Activated CD8-positive, alpha-beta memory T cell treated with anti-CD3 and anti-CD28 coated beads, Interleukin-2, amount 10 ng/mL, durations not matched to agents 7 days and 5 days (primary cell): ENCODE measurements around the gene DCP2. TPM values are rescaled to one million over a fixed set of nuclear protein-coding genes. Genes with fewer than 3 reads are reported as not detected.
"Not testable (repeated sequence)": the region's sequence is repeated elsewhere in the genome, so short reads cannot be mapped to it uniquely, and the experiment has no call there.

Experiments
- ATAC-seq: fragments of 150-1000 bp; cut with Tn5 transposase; one replicate; pipeline ENCODE4 v1.10.0; 2021; ENCODE audit warnings: moderate library complexity
- CTCF ChIA-PET: fragments of 350-600 bp; sonication (Branson Sonifier 250); formaldehyde crosslinking; loops from one replicate; lab custom pipeline; 2021; ENCODE audit warnings: antibody characterized with exemption; lab: Charles Lee
- DNase-seq: peaks from one replicate; pipeline ENCODE4 v3.0.0-alpha.2; 2020
- H3K27ac Mint-ChIP-seq: one replicate; pipeline ENCODE4 v1.8.0; 2021; ENCODE audit warnings: mild to moderate bottlenecking, mixed read lengths
- H3K27me3 Mint-ChIP-seq: one replicate; pipeline ENCODE4 v1.8.0; 2021; ENCODE audit warnings: mixed read lengths
- H3K36me3 Mint-ChIP-seq: one replicate; pipeline ENCODE4 v1.8.0; 2021; ENCODE audit warnings: mild to moderate bottlenecking, mixed read lengths
- H3K4me1 Mint-ChIP-seq: one replicate; pipeline ENCODE4 v1.8.0; 2021; ENCODE audit warnings: mixed read lengths
- H3K4me3 Mint-ChIP-seq: one replicate; pipeline ENCODE4 v1.8.0; 2021; ENCODE audit warnings: mild to moderate bottlenecking, moderate library complexity, mixed read lengths
- H3K9me3 Mint-ChIP-seq: one replicate; pipeline ENCODE4 v1.8.0; 2022; ENCODE audit warnings: low read depth, mixed read lengths
- total RNA-seq, 2 experiments: library from RNA; stranded (reverse); gene quantifications; one replicate each; pipeline ENCODE4 v1.2.3, GENCODE V29; 2021

The DCP2 gene
- total RNA-seq, 2 experiments from 2014 or later: 90.4 to 108 TPM

DNA sequence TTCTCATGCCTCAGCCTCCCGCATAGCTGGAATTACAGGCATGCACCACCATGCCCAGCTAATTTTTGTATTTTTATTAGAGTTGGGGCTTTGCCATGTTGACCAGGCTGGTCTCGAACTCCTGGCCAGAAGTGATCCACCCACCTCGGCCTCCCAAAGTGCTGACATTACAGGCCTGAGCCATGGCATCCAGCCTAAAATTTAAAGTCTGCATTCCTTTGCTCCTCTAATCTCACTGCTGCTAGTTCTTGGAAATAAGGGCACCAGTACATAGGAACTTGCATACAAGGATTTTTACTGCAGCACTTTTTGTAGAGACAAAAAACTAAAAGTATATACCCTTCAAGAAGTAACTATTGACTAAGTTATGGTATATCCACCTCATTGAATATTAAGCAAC lies 20.0 kb upstream of the DCP2 start:
- peaks cover 40% of the 10 kb centered on the region for H3K4me1 Mint-ChIP-seq
- DNase-seq (no peak), ATAC-seq (no peak)
- H3K36me3 Mint-ChIP-seq: no peaks in the 10 kb centered on the region
- H3K27me3 Mint-ChIP-seq: peaks cover 12% of the 10 kb centered on the region
- H3K27ac Mint-ChIP-seq: no peak overlapping the region
- H3K4me3 Mint-ChIP-seq: no peak overlapping the region
- H3K9me3 Mint-ChIP-seq: no peaks in the 10 kb centered on the region
- CTCF ChIA-PET: interaction anchor here (9.3 kb wide), 1 partner anchor 34 kb away, joined by 70 read pairs; the partner anchor contains the start of gene REEP5

GRCh38 chr5:112957036-112957808 lies 19.4 kb upstream of the DCP2 start:
- no peaks in the 10 kb centered on the region for H3K9me3 Mint-ChIP-seq
- ATAC-seq: no peak
- H3K27ac Mint-ChIP-seq: no peak overlapping the region
- no peak for DNase-seq
- H3K4me1 Mint-ChIP-seq: peaks cover 38% of the 10 kb centered on the region
- H3K36me3 Mint-ChIP-seq: no peaks in the 10 kb centered on the region
- CTCF ChIA-PET: interaction anchor here (1.7 to 9.3 kb wide), 2 partner anchors 19 to 35 kb away, joined by 4 to 70 read pairs; partner anchors contain the start of gene REEP5
- H3K4me3 Mint-ChIP-seq: no peak overlapping the region
- H3K27me3 Mint-ChIP-seq: peaks cover 12% of the 10 kb centered on the region

DNA sequence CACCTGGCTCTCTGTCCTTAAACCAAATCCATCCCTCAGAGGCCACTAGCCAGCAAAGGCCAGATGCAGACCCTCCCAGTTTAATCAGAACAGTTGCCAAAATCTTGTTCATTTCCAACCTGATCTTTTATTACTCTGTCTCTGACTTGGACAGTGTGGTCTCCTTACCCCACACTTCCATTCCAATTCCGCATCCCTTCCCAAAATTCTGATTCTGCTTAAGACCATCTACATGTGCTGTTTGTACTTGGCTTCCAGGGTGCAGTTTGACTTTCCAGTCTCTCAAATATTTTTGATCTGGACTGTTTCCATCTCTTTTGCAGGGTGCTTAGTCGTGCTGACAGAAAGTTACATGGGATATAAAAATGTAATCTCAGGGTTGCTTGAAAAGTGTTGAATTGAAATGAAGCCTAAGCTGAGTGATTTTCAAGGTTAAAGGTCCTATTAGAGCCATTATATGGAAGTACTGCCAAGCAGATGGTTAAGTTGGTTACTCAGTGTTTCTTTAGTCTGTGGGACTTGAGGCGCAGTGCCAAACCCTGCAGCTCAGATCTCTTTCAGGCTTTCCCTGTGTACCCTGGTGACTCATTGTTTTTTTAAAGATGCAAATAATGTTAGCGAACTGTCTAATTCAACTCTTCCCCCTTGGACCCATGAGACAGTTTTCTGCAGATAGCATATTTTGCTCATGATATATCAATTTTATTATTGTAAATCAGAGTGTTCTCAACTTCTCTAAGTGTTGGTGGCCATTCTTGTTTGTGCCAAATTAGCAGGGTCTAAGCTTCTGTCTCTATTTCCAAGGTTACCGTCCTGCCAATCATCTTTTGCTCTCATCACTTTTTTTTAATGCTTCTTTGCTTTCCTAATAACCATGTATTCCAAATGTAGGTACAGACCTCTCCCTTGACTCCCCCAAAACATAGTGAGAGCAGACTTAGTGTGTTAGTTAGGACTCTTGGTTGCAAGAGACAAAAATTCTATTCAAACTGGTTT lies 18.2 kb upstream of the DCP2 start:
- H3K4me3 Mint-ChIP-seq: no peak overlapping the region
- peak; percentile 65 for ATAC-seq
- peak overlapping the region; percentile 2 for H3K27ac Mint-ChIP-seq

GRCh38 chr5:112959872-112960271 lies 16.7 kb upstream of the DCP2 start:
- H3K4me1 Mint-ChIP-seq: peaks cover 60% of the 10 kb centered on the region
- not testable (repeated sequence) for H3K9me3 Mint-ChIP-seq, H3K36me3 Mint-ChIP-seq, H3K4me3 Mint-ChIP-seq, H3K27ac Mint-ChIP-seq, ATAC-seq, H3K27me3 Mint-ChIP-seq, DNase-seq
- CTCF ChIA-PET: interaction anchor here (0.8 to 9.3 kb wide), 3 partner anchors 15 to 37 kb away, joined by 3 to 70 read pairs (median 5); partner anchors contain the start of gene REEP5

More for the DNA sequence above, 18.2 kb upstream of the DCP2 start:
- Mint-ChIP-seq H3K36me3 (peaks cover 2% of the 10 kb centered on the region), H3K27me3 (peaks cover 6% of the 10 kb centered on the region), H3K9me3 (no peaks in the 10 kb centered on the region), H3K4me1 (peaks cover 48% of the 10 kb centered on the region)
- no peak for DNase-seq
- CTCF ChIA-PET: interaction anchor here (1.0 to 9.3 kb wide), 3 partner anchors 18 to 36 kb away, joined by 3 to 70 read pairs (median 4); partner anchors contain the start of gene REEP5

GRCh38 chr5:112960315-112960714 lies 16.3 kb upstream of the DCP2 start:
- H3K4me3 Mint-ChIP-seq: no peak overlapping the region
- CTCF ChIA-PET: interaction anchor here (0.7 to 9.3 kb wide), 5 partner anchors 14 to 44 kb away, joined by 3 to 70 read pairs (median 5); partner anchors contain the start of gene REEP5
- H3K4me1 Mint-ChIP-seq: peaks cover 62% of the 10 kb centered on the region
- no peak for DNase-seq
- H3K27ac Mint-ChIP-seq: peak overlapping the region; percentile 10
- H3K9me3 Mint-ChIP-seq: no peaks in the 10 kb centered on the region
- no peaks in the 10 kb centered on the region for H3K27me3 Mint-ChIP-seq
- no peak for ATAC-seq
- H3K36me3 Mint-ChIP-seq: peaks cover 2% of the 10 kb centered on the region

DNA sequence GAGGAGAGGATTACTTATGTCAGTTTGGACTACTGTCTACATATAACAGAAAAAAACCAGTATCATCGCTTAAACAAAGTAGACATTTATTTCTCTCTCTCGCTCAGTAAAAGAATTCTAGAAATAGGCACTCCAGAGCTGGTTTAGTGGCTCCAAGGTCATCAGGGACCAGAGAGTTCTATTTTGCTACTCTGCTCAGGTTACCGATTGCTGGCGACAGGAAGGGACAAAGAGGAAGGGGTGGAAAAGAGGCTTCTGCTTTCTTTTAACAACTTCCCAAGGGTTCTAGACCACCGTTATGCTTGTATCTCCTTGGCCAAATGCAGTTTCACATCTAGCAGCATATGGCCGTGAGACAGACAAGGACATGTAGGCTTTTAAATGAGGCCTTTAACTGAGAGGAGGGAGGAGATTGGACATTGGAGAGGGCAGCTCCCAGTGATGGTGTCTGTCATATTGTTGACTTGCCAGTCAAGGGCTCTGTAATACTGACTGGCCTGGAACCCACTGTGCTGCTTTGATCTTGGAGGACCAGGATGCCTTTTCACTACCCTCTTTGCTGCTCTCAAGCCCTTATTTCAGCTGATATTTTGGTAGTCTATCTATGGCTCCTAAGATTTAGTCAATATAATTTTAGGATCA lies 15.6 kb upstream of the DCP2 start:
- CTCF ChIA-PET: interaction anchor here (0.7 to 9.3 kb wide), 7 partner anchors 13 to 45 kb away, joined by 3 to 70 read pairs (median 4); partner anchors contain the start of gene REEP5
- H3K4me1 Mint-ChIP-seq: peaks cover 67% of the 10 kb centered on the region
- no peaks in the 10 kb centered on the region for H3K9me3 Mint-ChIP-seq
- no peaks in the 10 kb centered on the region for H3K27me3 Mint-ChIP-seq
- H3K27ac Mint-ChIP-seq: no peak overlapping the region
- peaks cover 2% of the 10 kb centered on the region for H3K36me3 Mint-ChIP-seq
- H3K4me3 Mint-ChIP-seq: no peak overlapping the region
- DNase-seq (no peak), ATAC-seq (no peak)

- not testable (repeated sequence) for H3K36me3 Mint-ChIP-seq, DNase-seq, H3K4me3 Mint-ChIP-seq, ATAC-seq, H3K27me3 Mint-ChIP-seq, H3K9me3 Mint-ChIP-seq
- CTCF ChIA-PET: interaction anchor here (0.6 to 9.3 kb wide), 9 partner anchors 9 to 206 kb away, joined by 3 to 70 read pairs (median 4); partner anchors contain the start of genes DCP2 and REEP5
- Mint-ChIP-seq H3K27ac (peak overlapping the region; percentile 83), H3K4me1 (peaks cover 70% of the 10 kb centered on the region)
Measured at GRCh38 chr5:112963374-112963733, 13.2 kb upstream of the DCP2 start.

DNA sequence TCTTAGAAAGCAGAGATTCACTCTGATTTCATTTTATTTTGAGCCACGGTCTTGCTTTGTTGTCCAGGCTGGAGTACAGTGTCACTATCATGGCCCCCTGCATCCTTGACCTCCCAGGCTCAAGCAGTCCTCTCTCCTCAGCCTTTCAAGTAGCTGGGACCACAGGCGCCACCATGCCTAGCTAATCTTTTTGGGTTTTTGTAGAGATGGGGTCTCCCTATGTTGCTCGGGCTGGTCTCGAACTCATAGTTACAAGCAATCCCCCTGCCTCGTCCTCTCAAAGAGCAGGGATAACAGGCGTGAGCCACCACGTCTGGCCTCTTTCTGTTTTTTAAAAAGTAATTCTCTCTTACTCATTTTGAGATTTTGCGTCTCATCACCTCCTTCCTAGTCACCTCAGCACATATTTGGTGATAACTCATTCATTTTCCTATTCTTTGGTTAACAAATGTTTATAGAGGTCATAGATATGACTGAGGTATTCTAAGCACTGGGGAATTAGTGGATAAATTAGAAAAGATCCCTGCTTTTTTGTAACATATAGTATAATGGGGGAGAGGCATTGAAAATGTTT lies 10.8 kb upstream of the DCP2 start:
- CTCF ChIA-PET: interaction anchor here (1.0 to 9.3 kb wide), 9 partner anchors 10 to 274 kb away, joined by 3 to 70 read pairs (median 5); partner anchors contain the start of genes DCP2 and REEP5
- ATAC-seq (no peak), DNase-seq (no peak)
- no peaks in the 10 kb centered on the region for H3K27me3 Mint-ChIP-seq
- no peak overlapping the region for H3K4me3 Mint-ChIP-seq
- H3K4me1 Mint-ChIP-seq: peaks cover 56% of the 10 kb centered on the region
- no peaks in the 10 kb centered on the region for H3K9me3 Mint-ChIP-seq
- peaks cover 2% of the 10 kb centered on the region for H3K36me3 Mint-ChIP-seq
- H3K27ac Mint-ChIP-seq: peak overlapping the region; percentile 57

GRCh38 chr5:112967520-112968083 lies 9.0 kb upstream of the DCP2 start:
- H3K9me3 Mint-ChIP-seq: no peaks in the 10 kb centered on the region
- H3K4me3 Mint-ChIP-seq: no peak overlapping the region
- DNase-seq (no peak), ATAC-seq (no peak)
- peaks cover 45% of the 10 kb centered on the region for H3K4me1 Mint-ChIP-seq
- no peak overlapping the region for H3K27ac Mint-ChIP-seq
- no peaks in the 10 kb centered on the region for H3K27me3 Mint-ChIP-seq
- H3K36me3 Mint-ChIP-seq: peaks cover 2% of the 10 kb centered on the region
- CTCF ChIA-PET: interaction anchor here (1.0 to 4.1 kb wide), 5 partner anchors 9 to 119 kb away, joined by 3 to 15 read pairs (median 4); partner anchors contain the start of genes DCP2 and REEP5

- CTCF ChIA-PET: interaction anchor here (1.0 to 4.1 kb wide), 5 partner anchors 8 to 120 kb away, joined by 3 to 15 read pairs (median 4); partner anchors contain the start of genes DCP2 and REEP5
Measured at GRCh38 chr5:112968411-112969106, 8.0 kb upstream of the DCP2 start.

GRCh38 chr5:112971276-112971675 lies 5.3 kb upstream of the DCP2 start:
- no peaks in the 10 kb centered on the region for H3K36me3 Mint-ChIP-seq

More at GRCh38 chr5:112968411-112969106, 8.0 kb upstream of the DCP2 start:
- Mint-ChIP-seq H3K4me1 (peaks cover 35% of the 10 kb centered on the region), H3K4me3 (no peak overlapping the region), H3K36me3 (no peaks in the 10 kb centered on the region), H3K9me3 (no peaks in the 10 kb centered on the region), H3K27ac (peak overlapping the region; percentile 18), H3K27me3 (no peaks in the 10 kb centered on the region)
- ATAC-seq (no peak), DNase-seq (no peak)

More at GRCh38 chr5:112971276-112971675, 5.3 kb upstream of the DCP2 start:
- no peak overlapping the region for H3K4me3 Mint-ChIP-seq
- no peaks in the 10 kb centered on the region for H3K9me3 Mint-ChIP-seq
- H3K27ac Mint-ChIP-seq: no peak overlapping the region
- H3K27me3 Mint-ChIP-seq: no peaks in the 10 kb centered on the region
- no peak for DNase-seq
- CTCF ChIA-PET: no interaction called here
- H3K4me1 Mint-ChIP-seq: peaks cover 31% of the 10 kb centered on the region
- ATAC-seq: no peak
